Measurements from ENCODE around the gene PABPN1L. TPM values are rescaled to one million over a fixed set of nuclear protein-coding genes. Genes with fewer than 3 reads are reported as not detected.
"Not testable (repeated sequence)": the region's sequence is repeated elsewhere in the genome, so short reads cannot be mapped to it uniquely, and the experiment has no call there.

Gene PABPN1L
- total RNA-seq, 4 donors from 2014 or later: not detected

DNA sequence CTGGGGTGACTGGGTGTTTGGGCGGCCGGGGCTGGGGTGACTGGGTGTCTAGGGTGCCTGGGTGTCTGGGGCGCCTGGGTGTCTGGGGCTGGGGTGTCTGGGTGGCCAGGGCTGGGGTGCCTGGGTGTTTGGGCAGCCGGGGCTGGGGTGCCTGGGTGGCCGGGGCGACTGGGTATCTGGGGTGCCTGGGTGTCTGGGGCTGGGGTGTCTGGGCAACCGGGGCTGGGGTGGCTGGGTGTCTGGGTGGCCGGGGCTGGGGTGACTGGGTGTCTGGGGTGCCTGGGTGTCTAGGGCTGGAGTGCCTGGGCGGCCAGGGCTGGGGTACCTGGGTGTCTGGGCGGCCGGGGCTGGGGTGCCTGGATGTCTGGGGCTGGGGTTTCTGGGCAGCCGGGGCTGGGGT lies 41.3 kb downstream of the PABPN1L start:
- intact Hi-C loops (cut with DNase I): no loop called here
- TF ChIP-seq POLR2AphosphoS5 (IDR thresholded peaks at IDR 0.05): no peak
- TF ChIP-seq POLR2A (IDR thresholded peaks at IDR 0.05; ENCODE audit: low read depth): no peak
- no peak for TF ChIP-seq EP300 (IDR thresholded peaks at IDR 0.05)
- TF ChIP-seq, protein P1, sequence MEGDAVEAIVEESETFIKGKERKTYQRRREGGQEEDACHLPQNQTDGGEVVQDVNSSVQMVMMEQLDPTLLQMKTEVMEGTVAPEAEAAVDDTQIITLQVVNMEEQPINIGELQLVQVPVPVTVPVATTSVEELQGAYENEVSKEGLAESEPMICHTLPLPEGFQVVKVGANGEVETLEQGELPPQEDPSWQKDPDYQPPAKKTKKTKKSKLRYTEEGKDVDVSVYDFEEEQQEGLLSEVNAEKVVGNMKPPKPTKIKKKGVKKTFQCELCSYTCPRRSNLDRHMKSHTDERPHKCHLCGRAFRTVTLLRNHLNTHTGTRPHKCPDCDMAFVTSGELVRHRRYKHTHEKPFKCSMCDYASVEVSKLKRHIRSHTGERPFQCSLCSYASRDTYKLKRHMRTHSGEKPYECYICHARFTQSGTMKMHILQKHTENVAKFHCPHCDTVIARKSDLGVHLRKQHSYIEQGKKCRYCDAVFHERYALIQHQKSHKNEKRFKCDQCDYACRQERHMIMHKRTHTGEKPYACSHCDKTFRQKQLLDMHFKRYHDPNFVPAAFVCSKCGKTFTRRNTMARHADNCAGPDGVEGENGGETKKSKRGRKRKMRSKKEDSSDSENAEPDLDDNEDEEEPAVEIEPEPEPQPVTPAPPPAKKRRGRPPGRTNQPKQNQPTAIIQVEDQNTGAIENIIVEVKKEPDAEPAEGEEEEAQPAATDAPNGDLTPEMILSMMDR (IDR thresholded peaks at IDR 0.05): no peak
- H3K9me3 ChIP-seq: no peaks in the 10 kb centered on the region
- 87% methylated on average over 8 of the region's 12 CpGs for WGBS
- no peaks in the 10 kb centered on the region for H3K27me3 ChIP-seq
- peaks cover 43 to 94% (median 73%) of the 10 kb centered on the region in 4 donors for H3K36me3 ChIP-seq
- no peak overlapping the region for H3K27ac ChIP-seq (replicated peaks in 1 of 4)
- no peaks in the 10 kb centered on the region for H3K4me1 ChIP-seq
- no peak for DNase-seq (ENCODE audit: extremely low spot score)
- no peak overlapping the region for H3K4me3 ChIP-seq

DNA sequence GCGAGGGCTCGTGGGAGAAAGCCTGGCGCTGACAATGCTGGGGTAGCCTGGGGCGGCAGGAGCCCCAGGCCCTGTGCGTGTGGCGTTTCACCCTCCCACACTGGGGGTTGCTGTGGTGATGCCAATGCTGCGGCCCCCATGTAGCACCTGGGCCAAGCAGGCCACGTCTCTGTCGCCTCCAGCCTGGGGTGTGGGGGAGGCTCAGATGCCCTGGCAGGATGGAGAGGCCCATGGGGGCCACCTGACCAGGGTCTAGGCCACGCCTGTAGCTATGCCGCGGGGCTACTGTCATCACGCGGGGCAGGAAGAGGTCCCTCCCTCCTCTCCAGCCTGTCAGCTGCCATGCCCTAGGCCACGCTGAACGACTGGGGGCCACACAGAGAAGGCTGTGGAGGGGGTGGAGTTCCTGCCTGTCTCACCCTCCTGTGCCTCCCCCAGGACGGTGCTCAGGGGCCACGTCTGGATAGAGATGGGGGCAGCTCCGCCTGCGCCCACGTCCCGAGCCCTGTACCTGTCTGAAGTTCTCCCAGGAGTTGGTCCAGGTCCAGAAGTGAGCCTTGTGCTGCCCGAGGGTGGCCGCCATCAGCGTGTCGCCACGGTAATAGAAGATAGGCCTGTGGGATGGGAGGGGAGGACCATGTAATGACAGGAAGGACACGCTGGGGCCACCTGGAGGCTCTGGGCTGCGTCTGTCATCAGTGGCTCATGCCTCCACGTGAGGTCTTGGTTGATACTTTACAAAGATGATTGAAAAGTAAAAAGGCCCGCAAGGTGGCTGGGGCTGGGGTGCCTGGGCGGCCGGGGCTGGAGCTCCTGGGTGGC lies 42.0 kb downstream of the PABPN1L start:
- Histone ChIP-seq H3K4me1 (no peaks in the 10 kb centered on the region), H3K36me3 (peaks cover 43 to 93% (median 68%) of the 10 kb centered on the region in 4 donors), H3K27ac (replicated peaks in 1 of 4) (no peak overlapping the region), H3K9me3 (no peaks in the 10 kb centered on the region), H3K27me3 (no peaks in the 10 kb centered on the region), H3K4me3 (no peak overlapping the region)
- WGBS: 91% methylated on average over 25 of the region's 33 CpGs
- intact Hi-C loops (cut with DNase I): no loop called here
- DNase-seq (ENCODE audit: extremely low spot score): no peak
- TF ChIP-seq POLR2AphosphoS5 (IDR thresholded peaks at IDR 0.05) (no peak), EP300 (IDR thresholded peaks at IDR 0.05) (no peak), POLR2A (IDR thresholded peaks at IDR 0.05; ENCODE audit: low read depth) (no peak)
- TF ChIP-seq, protein P1 (IDR thresholded peaks at IDR 0.05): no peak

DNA sequence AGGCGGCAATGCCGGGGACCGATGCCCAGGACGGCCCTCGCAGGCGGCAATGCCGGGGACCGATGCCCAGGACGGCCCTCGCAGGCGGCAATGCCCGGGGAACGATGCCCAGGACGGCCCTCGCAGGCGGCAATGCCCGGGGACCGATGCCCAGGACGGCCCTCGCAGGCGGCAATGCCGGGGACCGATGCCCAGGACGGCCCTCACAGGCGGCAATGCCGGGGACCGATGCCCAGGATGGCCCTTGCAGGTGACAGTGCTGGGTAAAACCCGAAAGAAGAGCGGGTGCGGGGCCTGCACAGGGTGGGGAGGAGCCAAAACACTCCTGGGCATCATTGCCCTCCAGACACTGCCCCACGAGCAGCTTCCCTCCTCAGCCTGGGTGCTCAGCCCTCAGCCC lies 42.8 kb downstream of the PABPN1L start:
- H3K27me3 ChIP-seq; H3K9me3 ChIP-seq; intact Hi-C loops (cut with DNase I); DNase-seq (ENCODE audit: extremely low spot score); H3K4me3 ChIP-seq; H3K27ac ChIP-seq (replicated peaks in 1 of 4); H3K4me1 ChIP-seq: not testable (repeated sequence)
- H3K36me3 ChIP-seq: peaks cover 40 to 84% (median 62%) of the 10 kb centered on the region in 4 donors
- WGBS: over 99% methylated on average over 15 of the region's 31 CpGs

DNA sequence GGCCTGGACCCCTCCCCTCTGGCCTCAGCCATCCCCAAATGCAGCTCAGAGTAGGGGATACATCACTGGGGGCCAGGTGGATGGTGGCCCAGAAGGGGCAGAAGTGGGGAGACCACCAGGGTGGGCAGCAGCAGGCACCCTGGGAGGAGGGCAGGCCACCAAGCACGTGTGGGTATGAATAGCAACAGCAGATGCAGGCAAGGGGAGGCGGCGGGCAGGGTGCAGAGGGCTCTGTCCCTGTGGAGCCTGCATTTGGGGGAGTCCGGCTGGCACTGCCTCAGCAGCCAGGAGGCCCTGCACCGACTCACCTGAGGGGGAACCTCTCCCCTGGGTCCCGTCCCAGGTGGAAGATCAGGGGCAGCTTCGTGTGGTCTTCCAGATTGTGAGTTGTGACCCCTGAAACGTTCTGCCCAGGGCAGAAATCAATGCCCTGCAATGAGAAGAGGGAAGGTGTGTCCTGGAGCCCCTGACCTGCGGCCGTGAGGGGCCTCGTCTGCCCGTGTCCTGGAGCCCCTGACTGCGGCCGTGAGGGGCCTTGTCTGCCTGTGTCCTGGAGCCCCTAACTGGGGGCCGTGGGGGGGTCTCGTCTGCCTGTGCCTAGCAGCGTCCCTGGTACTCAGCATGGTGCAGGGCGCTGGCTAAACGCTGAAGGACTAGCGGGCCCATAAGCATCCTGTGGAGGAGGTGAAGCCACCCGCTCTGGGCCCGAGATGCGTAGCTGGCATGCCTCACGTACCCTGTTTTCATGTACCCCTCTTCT lies 44.0 kb downstream of the PABPN1L start:
- Histone ChIP-seq H3K27ac (replicated peaks in 1 of 4) (no peak overlapping the region), H3K9me3 (no peaks in the 10 kb centered on the region), H3K4me3 (no peak overlapping the region), H3K27me3 (no peaks in the 10 kb centered on the region), H3K4me1 (no peaks in the 10 kb centered on the region), H3K36me3 (peaks cover 33 to 73% (median 52%) of the 10 kb centered on the region in 4 donors)
- WGBS: 91% methylated on average over 14 of the region's 24 CpGs
- intact Hi-C loops (cut with DNase I): no loop called here
- DNase-seq (ENCODE audit: extremely low spot score): no peak
- TF ChIP-seq POLR2A (IDR thresholded peaks at IDR 0.05; ENCODE audit: low read depth) (no peak), POLR2AphosphoS5 (IDR thresholded peaks at IDR 0.05) (no peak), EP300 (IDR thresholded peaks at IDR 0.05) (no peak)
- TF ChIP-seq, protein P1 (IDR thresholded peaks at IDR 0.05): no peak

DNA sequence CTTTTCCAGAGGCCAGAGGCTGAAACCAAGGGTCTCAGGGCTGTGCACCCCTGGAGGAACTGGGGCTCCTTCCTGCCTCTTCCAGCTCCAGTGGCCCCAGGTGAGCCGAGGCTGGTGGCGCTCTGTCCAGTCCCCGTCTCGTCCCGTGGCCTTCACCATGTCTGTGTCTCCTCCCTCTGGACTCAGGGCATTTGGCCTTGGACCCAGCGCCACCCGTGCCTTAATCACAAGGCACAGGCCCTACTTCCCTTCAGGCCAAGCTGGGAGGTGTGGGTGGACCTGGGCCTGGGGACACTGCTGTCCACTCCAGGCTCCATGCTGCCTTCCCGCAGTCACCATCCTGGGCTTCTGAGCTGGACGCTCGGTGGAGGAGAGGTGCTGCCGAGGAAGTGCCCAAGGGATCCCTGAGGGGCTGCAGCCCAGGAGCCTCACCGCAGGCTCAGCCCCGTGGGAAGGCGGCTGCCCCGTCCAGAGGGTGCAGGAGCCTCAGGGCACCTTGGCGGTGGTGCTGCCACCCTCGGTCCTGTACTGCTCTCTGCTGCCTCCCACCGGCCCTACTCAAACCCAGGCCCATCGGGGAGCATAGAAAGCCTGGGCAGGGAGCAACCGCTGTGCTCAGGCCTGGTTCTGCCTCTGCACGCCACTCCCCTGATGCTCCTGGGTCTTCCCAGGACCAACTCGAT lies 45.2 kb downstream of the PABPN1L start:
- Histone ChIP-seq H3K4me1 (no peaks in the 10 kb centered on the region), H3K36me3 (peaks cover 22 to 61% (median 45%) of the 10 kb centered on the region in 4 donors), H3K4me3 (no peak overlapping the region), H3K27ac (replicated peaks in 1 of 4) (no peak overlapping the region), H3K9me3 (no peaks in the 10 kb centered on the region), H3K27me3 (no peaks in the 10 kb centered on the region)
- TF ChIP-seq POLR2A (IDR thresholded peaks at IDR 0.05; ENCODE audit: low read depth) (no peak), EP300 (IDR thresholded peaks at IDR 0.05) (no peak), POLR2AphosphoS5 (IDR thresholded peaks at IDR 0.05) (no peak)
- TF ChIP-seq, protein P1 (IDR thresholded peaks at IDR 0.05): no peak
- 90% methylated on average over 5 of the region's 22 CpGs for WGBS
- intact Hi-C loops (cut with DNase I): no loop called here
- DNase-seq (ENCODE audit: extremely low spot score): no peak

All from esophagus muscularis mucosa (tissue), 4 donors.